Esophagus muscularis mucosa (tissue), 3 donors: ENCODE data around the gene AADACL4.

Experiments
- CTCF ChIP-seq, 3 experiments: fragments of 200-600 bp in 2 of 3; fragments of 450-650 bp in 1 of 3; sonication (generic) in 2 of 3; IDR thresholded peaks; one replicate each; pipeline ENCODE4 v1.5.1; 2017 to 2019; ENCODE audit warnings: antibody characterized with exemption in 3 of 3, mild to moderate bottlenecking in 2 of 3, moderate library complexity in 1 of 3
- POLR2A ChIP-seq: fragments of 450-650 bp; IDR thresholded peaks from one replicate; pipeline ENCODE4 v1.6.1; 2017; ENCODE audit warnings: antibody characterized with exemption, moderate library complexity, mild to moderate bottlenecking, low read depth
- POLR2AphosphoS5 ChIP-seq, 2 donors: sonication (generic); formaldehyde crosslinking; IDR thresholded peaks; one replicate each; pipeline ENCODE4 v1.6.1; 2017; ENCODE audit warnings: antibody characterized with exemption in 2 of 2

GRCh38 chr1:12640237-12640957 is 3.5 kb upstream of the AADACL4 start:
- TF ChIP-seq CTCF (IDR thresholded peaks at IDR 0.05) (no peak), POLR2AphosphoS5 (IDR thresholded peaks at IDR 0.05) (no peak), POLR2A (no peak)
